ENCODE measurements around the gene IL1RL2. TPM values are rescaled to one million over a fixed set of nuclear protein-coding genes. Genes with fewer than 3 reads are reported as not detected.

IL1RL2 gene
- total and polyA plus RNA-seq, 2 of the 4 experiments (the other 2 are of a cell fraction) = 0.09 to 0.36 TPM

DNA sequence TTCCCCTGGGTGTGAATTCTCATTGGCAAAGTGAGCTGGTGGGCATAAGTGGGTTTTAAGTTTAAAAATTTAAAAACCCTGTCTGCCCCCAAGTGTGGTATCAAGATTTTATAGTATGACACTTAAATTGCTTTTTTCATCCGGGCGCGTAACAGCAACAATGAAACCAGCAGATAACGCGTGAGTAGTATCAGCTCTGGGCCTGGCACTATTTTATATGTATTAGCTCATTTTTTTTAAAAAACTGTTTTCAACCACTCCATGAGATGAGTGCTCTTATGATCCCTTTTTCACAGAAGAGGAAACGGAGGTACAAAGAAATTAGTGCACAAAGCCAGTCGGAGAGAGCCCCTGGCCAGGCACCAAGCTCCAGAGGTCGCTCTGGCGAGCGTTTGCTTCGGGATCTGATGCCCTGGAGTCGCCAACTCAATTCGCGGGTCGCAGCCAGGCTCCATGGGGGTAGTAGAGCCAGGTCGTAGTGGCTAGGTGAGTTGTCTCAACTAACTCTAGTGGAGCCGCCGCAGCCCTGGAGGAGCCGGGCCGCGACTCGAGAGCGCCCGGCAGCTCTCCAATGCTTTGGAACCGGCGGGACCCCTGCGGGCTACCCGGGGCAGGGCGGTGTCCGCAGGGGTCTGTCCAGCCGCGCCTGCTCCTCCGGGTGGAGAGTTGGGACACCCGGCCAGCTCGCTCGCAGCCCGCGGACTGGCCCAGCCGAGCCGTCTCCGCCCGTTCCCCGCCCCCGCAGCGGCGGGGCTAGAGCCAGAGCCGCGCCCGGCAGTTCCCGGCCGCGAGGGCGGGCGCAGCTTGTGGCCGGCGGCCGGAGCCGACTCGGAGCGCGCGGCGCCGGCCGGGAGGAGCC, 44.6 kb upstream of the IL1RL2 start, which contains the start of gene IL1R1:
IL1R1 (plus strand) TSS at position 777 of the 859 bp plus-strand sequence. CDS start 14,979 bp downstream, outside the sequence.
- no TSS peak for BruUV-seq (replicated peaks)
- dilution Hi-C loops (cut with HindIII; ENCODE audit: low sequenced_read_pairs, unreplicated experiment) = no loop called here
- DNase-seq = peak; percentile 80
- Histone ChIP-seq H3K18ac (ENCODE audit: low read depth, low read length) (peak within 1 kb of the TSS; percentile 94), H3K4me3 (ENCODE audit: insufficient read depth, low read depth, low read length) (peak within 1 kb of the TSS; percentile 89), H2BK120ac (ENCODE audit: low read depth, low read length) (peak within 1 kb of the TSS; percentile 86), H4K20me1 (ENCODE audit: insufficient read depth, low read length) (0 out of 2 replicates have a peak, but pooled peaks cover 3% of the 10 kb centered on the region), H4K5ac (ENCODE audit: low read depth, low read length) (peak within 1 kb of the TSS; percentile 87), H3K27me3 (ENCODE audit: control insufficient read depth, insufficient read depth, low read length) (no peaks in the 10 kb centered on the region), H3K56ac (ENCODE audit: extremely low read depth, insufficient read depth, low read length) (peak within 1 kb of the TSS; percentile 66), H3K36me3 (ENCODE audit: control insufficient read depth, insufficient read depth, low read length) (peaks cover 26% of the 10 kb centered on the region), H2BK5ac (ENCODE audit: low read depth, low read length, poor library complexity, severe bottlenecking) (peak within 1 kb of the TSS; percentile 51), H2BK15ac (ENCODE audit: low read depth, low read length) (peak within 1 kb of the TSS; percentile 80), H3K9me3 (ENCODE audit: control insufficient read depth, insufficient read depth, low read length) (peaks cover 24% of the 10 kb centered on the region), H2AK5ac (ENCODE audit: low read depth, low read length) (peak within 1 kb of the TSS; percentile 95), H3K4me2 (ENCODE audit: low read depth, low read length) (peak within 1 kb of the TSS; percentile 97), H3K79me1 (ENCODE audit: low read depth in 1 of 2, low read length in 2 of 2) (peaks cover 24 to 57% of the 10 kb centered on the region in 2 experiments), H4K8ac (ENCODE audit: low read depth in 2 of 2, low read length in 2 of 2) (peak within 1 kb of the TSS; percentile 90 to 95), H3K9me1 (ENCODE audit: insufficient read depth, low read length) (peaks cover 19% of the 10 kb centered on the region), H2BK20ac (ENCODE audit: low read depth, low read length) (peak within 1 kb of the TSS; percentile 73), H3K23ac (ENCODE audit: low read depth, low read length) (peak within 1 kb of the TSS; percentile 95), H4K91ac (ENCODE audit: insufficient read depth, low read depth, low read length) (peak within 1 kb of the TSS; percentile 91), H3K9ac (ENCODE audit: low read depth, low read length) (peak within 1 kb of the TSS; percentile 93), H2AFZ (replicated peaks; ENCODE audit: low read length, poor library complexity) (peak within 1 kb of the TSS; percentile 95), H3K4ac (ENCODE audit: low read depth, low read length) (peak within 1 kb of the TSS; percentile 93), H3K4me1 (ENCODE audit: control insufficient read depth, insufficient read depth, low read length) (peaks cover 18% of the 10 kb centered on the region), H3K14ac (replicated peaks; ENCODE audit: low read depth, low read length) (peak within 1 kb of the TSS; percentile 73), H2AK9ac (replicated peaks; ENCODE audit: low read depth, low read length, poor library complexity) (peak within 1 kb of the TSS; percentile 86), H3K27ac (ENCODE audit: insufficient read depth, low read length) (peak within 1 kb of the TSS; percentile 93)
- POLR2A ChIA-PET (ENCODE audit: unreplicated experiment) = interaction anchor here (0.6 to 2.0 kb wide), 4 partner anchors 38 to 98 kb away, joined by 3 to 6 read pairs (median 5); no protein-coding TSS in a partner anchor
- 0% methylated on average over 36 of the region's 65 CpGs; no CpG with 5 or more reads in 1 of the 2 experiments for WGBS, 2 experiments (ENCODE audit: extremely low coverage in 2 of 2, insufficient read length in 1 of 2)
- TF ChIP-seq, protein P1, sequence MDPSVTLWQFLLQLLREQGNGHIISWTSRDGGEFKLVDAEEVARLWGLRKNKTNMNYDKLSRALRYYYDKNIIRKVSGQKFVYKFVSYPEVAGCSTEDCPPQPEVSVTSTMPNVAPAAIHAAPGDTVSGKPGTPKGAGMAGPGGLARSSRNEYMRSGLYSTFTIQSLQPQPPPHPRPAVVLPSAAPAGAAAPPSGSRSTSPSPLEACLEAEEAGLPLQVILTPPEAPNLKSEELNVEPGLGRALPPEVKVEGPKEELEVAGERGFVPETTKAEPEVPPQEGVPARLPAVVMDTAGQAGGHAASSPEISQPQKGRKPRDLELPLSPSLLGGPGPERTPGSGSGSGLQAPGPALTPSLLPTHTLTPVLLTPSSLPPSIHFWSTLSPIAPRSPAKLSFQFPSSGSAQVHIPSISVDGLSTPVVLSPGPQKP (IDR thresholded peaks at IDR 0.05; ENCODE audit: borderline replicate concordance, low read depth, low read length) = no peak
- TF ChIP-seq CEBPB (IDR thresholded peaks at IDR 0.05; ENCODE audit: low read depth, low read length) (no peak), MXI1 (IDR thresholded peaks at IDR 0.05; ENCODE audit: borderline replicate concordance, low read depth, low read length) (peak; percentile 48; the same call in 1 of the 2 replicates), SMC3 (IDR thresholded peaks at IDR 0.05; ENCODE audit: low read depth, low read length) (peak; percentile 13; the same call in 1 of the 2 replicates), MAZ (IDR thresholded peaks at IDR 0.05; ENCODE audit: borderline replicate concordance, low read depth, low read length) (peak; percentile 45; the same call in 1 of the 2 replicates), POLR2A (IDR thresholded peaks at IDR 0.05; ENCODE audit: low read depth, low read length) (peak; percentile 83), CHD1 (IDR thresholded peaks at IDR 0.05; ENCODE audit: low read depth, low read length) (no peak; the same call in 1 of the 2 replicates)
- TF ChIP-seq, protein P2, sequence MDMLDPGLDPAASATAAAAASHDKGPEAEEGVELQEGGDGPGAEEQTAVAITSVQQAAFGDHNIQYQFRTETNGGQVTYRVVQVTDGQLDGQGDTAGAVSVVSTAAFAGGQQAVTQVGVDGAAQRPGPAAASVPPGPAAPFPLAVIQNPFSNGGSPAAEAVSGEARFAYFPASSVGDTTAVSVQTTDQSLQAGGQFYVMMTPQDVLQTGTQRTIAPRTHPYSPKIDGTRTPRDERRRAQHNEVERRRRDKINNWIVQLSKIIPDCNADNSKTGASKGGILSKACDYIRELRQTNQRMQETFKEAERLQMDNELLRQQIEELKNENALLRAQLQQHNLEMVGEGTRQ (IDR thresholded peaks at IDR 0.05; ENCODE audit: low read depth, low read length) = no peak
- in situ Hi-C loops (cut with MboI; ENCODE audit: low sequenced_read_pairs) = loop anchor here (10.0 kb wide), 1 partner anchor 117 kb away; no protein-coding TSS in a partner anchor
- intact Hi-C loops (cut with micrococcal nuclease) = loop anchor here (2.0 to 5.0 kb wide), 2 partner anchors 77 to 120 kb away; no protein-coding TSS in a partner anchor
- CTCF ChIA-PET = interaction anchor here (0.6 to 2.0 kb wide), 6 partner anchors 23 to 122 kb away, joined by 3 to 10 read pairs (median 4); no protein-coding TSS in a partner anchor
- ATAC-seq (ENCODE audit: low read depth) = peak; percentile 91

Data from IMR-90 (cell line).